ENCODE measurements around the gene CX3CR1. TPM values are rescaled to one million over a fixed set of nuclear protein-coding genes. Genes with fewer than 3 reads are reported as not detected.

CX3CR1 gene
- total RNA-seq, 4 donors from 2014 or later = 0.19 to 0.63 TPM; not detected in 2

DNA sequence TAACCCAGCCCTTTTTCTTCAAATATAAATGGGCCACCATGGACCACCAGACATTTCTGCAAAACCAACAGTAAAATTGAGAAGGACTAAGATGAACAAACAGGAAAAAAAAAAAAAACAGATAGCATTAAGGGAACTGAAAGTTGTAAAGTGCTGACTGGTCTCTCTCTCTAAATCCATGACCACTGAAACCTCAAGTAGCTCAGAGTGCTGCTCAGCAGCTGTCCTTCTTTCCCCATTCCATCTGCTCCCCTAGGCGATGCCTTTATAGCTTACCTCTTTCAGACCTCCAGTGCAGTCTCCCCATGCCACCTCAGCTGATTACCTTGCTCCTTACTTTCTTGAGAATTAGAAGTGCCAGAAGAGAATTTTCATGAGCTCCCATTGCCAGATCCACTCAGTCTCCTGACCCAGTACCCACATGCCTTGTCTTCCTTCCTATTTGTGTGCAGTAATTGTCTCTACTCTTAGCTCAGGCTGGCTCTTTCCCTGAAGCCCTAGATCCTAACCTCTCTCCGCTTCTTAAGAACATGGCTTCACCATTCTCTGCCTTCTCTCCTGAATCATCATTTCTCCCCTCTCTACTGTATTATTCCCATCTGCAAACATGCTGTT lies 63.6 kb downstream of the CX3CR1 start:
- no peak for DNase-seq (ENCODE audit: low spot score)
- ATAC-seq (ENCODE audit: low FRiP score) = no peak
- TF ChIP-seq, protein P1, sequence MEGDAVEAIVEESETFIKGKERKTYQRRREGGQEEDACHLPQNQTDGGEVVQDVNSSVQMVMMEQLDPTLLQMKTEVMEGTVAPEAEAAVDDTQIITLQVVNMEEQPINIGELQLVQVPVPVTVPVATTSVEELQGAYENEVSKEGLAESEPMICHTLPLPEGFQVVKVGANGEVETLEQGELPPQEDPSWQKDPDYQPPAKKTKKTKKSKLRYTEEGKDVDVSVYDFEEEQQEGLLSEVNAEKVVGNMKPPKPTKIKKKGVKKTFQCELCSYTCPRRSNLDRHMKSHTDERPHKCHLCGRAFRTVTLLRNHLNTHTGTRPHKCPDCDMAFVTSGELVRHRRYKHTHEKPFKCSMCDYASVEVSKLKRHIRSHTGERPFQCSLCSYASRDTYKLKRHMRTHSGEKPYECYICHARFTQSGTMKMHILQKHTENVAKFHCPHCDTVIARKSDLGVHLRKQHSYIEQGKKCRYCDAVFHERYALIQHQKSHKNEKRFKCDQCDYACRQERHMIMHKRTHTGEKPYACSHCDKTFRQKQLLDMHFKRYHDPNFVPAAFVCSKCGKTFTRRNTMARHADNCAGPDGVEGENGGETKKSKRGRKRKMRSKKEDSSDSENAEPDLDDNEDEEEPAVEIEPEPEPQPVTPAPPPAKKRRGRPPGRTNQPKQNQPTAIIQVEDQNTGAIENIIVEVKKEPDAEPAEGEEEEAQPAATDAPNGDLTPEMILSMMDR (IDR thresholded peaks at IDR 0.05) = no peak

DNA sequence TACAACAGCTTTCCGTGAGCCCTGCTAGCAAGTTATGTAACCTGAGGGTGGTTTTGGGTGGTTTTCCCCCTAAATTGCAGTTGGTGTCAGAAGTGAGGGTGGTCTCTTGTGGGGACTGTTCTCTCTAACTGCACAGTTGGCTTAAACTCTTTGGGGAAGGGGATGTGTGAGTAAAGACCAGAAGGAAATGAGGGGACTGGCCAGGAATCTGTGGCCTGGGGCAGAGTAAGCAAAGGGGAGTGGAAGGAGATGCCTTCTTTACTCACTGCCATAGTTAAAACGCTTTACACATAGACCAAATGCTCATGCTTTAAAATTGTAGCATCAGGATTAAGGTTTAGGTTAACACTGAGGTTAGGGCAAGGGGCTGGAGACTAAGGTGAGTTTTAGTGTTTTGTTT lies 66.2 kb downstream of the CX3CR1 start:
- no peak for ATAC-seq (ENCODE audit: low FRiP score)
- TF ChIP-seq, protein P1 (IDR thresholded peaks at IDR 0.05) = no peak
- no peak for DNase-seq (ENCODE audit: low spot score)

Other genes with a start within 250 kb of the CX3CR1 start
- under 1 TPM; 0.31 to 0.63 (median 0.46) TPM for gene SCN11A, start 228.1 kb downstream of the CX3CR1 start, total RNA-seq
- 10 to 100 TPM; 16.7 to 37.2 (median 22.7) TPM for gene WDR48, start 228.0 kb downstream of the CX3CR1 start, total RNA-seq
- 10 to 100 TPM; 38.7 to 56.4 (median 51.0) TPM for gene GORASP1, start 172.4 kb downstream of the CX3CR1 start, total RNA-seq
- 1 to 10 TPM; 2.6 to 9.9 (median 2.9) TPM for gene TTC21A, start 172.4 kb downstream of the CX3CR1 start, total RNA-seq
- 100 to 1,000 TPM in 2 of 4 donors, 10 to 100 TPM in 2; 52.0 to 321 (median 90.8) TPM for gene CSRNP1, start 126.4 kb downstream of the CX3CR1 start, total RNA-seq
- 1 to 10 TPM in 1 of 4 donors, under 1 TPM in 1, not detected in 2; 0.65 to 2.0 TPM for gene XIRP1, start 87.4 kb downstream of the CX3CR1 start, total RNA-seq
- not detected for gene CCR8, start 49.7 kb upstream of the CX3CR1 start, total RNA-seq
- 10 to 100 TPM; 18.8 to 25.7 (median 22.8) TPM for gene SLC25A38, start 103.3 kb upstream of the CX3CR1 start, total RNA-seq
- 1,000 to 10,000 TPM in 2 of 4 donors, 100 to 1,000 TPM in 2; 890 to 1,192 (median 1,008) TPM for gene RPSA, start 126.7 kb upstream of the CX3CR1 start, total RNA-seq
- gene MOBP, start 187.6 kb upstream of the CX3CR1 start, total RNA-seq = under 1 TPM in 1 of 4 donors, not detected in 3; 0.09 TPM